ENCODE results near the gene ZNF385B. TPM values are rescaled to one million over a fixed set of nuclear protein-coding genes. Genes with fewer than 3 reads are reported as not detected.

Gene ZNF385B
- total and polyA plus RNA-seq, 2 donors (not counting 1 experiment from before 2014, with no cell fraction given) = not detected

DNA sequence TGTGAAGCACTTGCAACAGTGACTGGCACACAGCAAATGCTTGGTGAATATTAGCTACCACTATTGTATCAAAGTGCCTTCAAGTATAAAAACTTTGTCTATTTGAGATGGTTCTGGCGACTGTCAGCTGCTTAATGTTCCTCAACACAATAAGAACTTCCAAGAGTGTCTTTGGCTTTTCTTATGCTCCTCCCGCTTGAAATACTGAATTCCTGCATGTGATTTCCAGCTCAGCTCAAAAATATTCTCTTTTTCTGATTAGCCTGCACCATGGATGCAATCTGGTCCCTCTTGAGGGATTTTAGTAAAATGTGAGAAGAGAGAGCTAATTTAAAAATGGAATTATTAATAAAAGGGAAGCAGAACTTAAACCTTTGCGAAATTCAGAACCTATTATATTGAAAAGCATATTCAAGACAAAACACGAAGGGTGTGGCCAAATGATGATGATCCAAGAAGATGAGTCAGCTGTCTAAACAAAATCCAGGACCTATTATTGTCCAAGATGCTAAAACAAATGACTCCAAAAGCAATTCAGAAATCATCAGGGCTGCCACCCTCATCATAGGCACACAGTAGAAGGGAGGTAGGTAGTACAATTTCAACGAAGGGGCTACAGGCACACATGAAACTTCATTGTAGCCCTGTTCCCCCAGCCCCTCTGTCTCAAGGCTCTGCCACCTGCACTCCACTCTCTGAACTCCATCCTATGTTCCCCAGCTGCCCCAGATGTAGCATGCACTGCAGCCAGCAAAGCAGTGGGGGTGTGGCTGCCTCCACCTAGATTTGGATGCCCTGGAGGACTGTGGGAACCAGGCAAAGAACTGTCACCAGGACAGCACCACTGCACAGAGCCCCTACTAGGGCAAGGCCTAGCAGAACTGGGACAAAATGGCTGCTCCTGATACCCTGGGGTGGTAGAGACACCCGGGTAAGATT, 190.1 kb downstream of the ZNF385B start:
- Mint-ChIP-seq H3K9me3 (ENCODE audit: insufficient read depth) (no peaks in the 10 kb centered on the region), H3K27me3 (no peaks in the 10 kb centered on the region), H3K27ac (no peak overlapping the region), H3K4me1 (no peaks in the 10 kb centered on the region), H3K4me3 (no peak overlapping the region)
- Histone ChIP-seq H4K20me1 (ENCODE audit: control insufficient read depth, insufficient read depth, low read length, poor library complexity, severe bottlenecking) (no peaks in the 10 kb centered on the region), H3K79me2 (ENCODE audit: control insufficient read depth, insufficient read depth, low read length) (no peaks in the 10 kb centered on the region), H2AFZ (ENCODE audit: insufficient read depth, low read depth, low read length, poor library complexity, severe bottlenecking) (no peak overlapping the region), H3K27me3 (replicated peaks in 1 of 4; ENCODE audit: control extremely low read depth in 1 of 4, control insufficient read depth in 3 of 4, insufficient read depth in 4 of 4, low read length in 3 of 4) (no peaks in the 10 kb centered on the region), H3K9me3 (ENCODE audit: control extremely low read depth in 1 of 3, control insufficient read depth in 2 of 3, insufficient read depth in 1 of 3, low read length in 2 of 3) (no peaks in the 10 kb centered on the region), H3K9ac (ENCODE audit: low read length) (no peak overlapping the region), H3K4me2 (replicated peaks; ENCODE audit: low read depth, low read length, poor library complexity, severe bottlenecking) (no peak overlapping the region), H3K4me3 (ENCODE audit: control extremely low read depth in 1 of 5, extremely low read depth in 1 of 5, insufficient read depth in 1 of 5, low read depth in 2 of 5, low read length in 4 of 5) (no peak overlapping the region), H3K4me1 (ENCODE audit: control insufficient read depth in 2 of 2, insufficient read depth in 2 of 2, low read length in 2 of 2) (no peaks in the 10 kb centered on the region), H3K27ac (ENCODE audit: low read length in 2 of 2) (no peak overlapping the region), H3K36me3 (replicated peaks in 1 of 2; ENCODE audit: control extremely low read depth in 1 of 2, control insufficient read depth in 1 of 2, extremely low read depth in 1 of 2, insufficient read depth in 2 of 2, low read length in 1 of 2) (no peaks in the 10 kb centered on the region)
- ATAC-seq (ENCODE audit: low read depth) = no peak
- 86% methylated on average over 2 of the region's 6 CpGs for WGBS (ENCODE audit: insufficient coverage)
- DNase-seq = no peak
- CTCF ChIA-PET = no interaction called here
- TF ChIP-seq, protein P1, sequence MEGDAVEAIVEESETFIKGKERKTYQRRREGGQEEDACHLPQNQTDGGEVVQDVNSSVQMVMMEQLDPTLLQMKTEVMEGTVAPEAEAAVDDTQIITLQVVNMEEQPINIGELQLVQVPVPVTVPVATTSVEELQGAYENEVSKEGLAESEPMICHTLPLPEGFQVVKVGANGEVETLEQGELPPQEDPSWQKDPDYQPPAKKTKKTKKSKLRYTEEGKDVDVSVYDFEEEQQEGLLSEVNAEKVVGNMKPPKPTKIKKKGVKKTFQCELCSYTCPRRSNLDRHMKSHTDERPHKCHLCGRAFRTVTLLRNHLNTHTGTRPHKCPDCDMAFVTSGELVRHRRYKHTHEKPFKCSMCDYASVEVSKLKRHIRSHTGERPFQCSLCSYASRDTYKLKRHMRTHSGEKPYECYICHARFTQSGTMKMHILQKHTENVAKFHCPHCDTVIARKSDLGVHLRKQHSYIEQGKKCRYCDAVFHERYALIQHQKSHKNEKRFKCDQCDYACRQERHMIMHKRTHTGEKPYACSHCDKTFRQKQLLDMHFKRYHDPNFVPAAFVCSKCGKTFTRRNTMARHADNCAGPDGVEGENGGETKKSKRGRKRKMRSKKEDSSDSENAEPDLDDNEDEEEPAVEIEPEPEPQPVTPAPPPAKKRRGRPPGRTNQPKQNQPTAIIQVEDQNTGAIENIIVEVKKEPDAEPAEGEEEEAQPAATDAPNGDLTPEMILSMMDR (IDR thresholded peaks at IDR 0.05) = no peak
- no peak for TF ChIP-seq EZH2 (IDR thresholded peaks at IDR 0.05; ENCODE audit: borderline replicate concordance, insufficient read depth, low read depth, low read length, poor library complexity, severe bottlenecking)
- intact Hi-C loops (cut with micrococcal nuclease) = no loop called here
- POLR2A ChIA-PET = no interaction called here

DNA sequence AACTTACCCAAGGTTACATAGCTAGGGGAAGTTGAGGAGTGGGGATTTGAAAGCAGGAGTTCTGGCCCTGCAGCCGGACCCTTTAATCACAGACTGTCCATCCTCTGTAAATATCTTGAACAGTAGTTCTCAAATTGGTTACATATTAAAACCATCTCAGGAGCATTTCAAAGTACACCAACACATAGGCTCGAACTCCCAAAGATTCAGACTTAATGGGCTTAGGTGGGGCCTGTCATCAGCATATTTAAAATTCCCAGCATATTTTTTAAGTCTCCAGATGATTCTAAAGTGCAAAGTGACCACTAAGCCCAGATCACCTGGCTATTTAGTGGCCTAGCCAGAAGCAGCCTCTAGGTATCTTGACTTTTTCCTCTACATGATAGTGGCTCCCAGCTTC, 192.2 kb downstream of the ZNF385B start:
- Mint-ChIP-seq H3K4me3 (no peak overlapping the region), H3K9me3 (ENCODE audit: insufficient read depth) (no peaks in the 10 kb centered on the region), H3K27me3 (peaks cover 5% of the 10 kb centered on the region), H3K4me1 (no peaks in the 10 kb centered on the region), H3K27ac (no peak overlapping the region)
- DNase-seq (no peak), ATAC-seq (ENCODE audit: low read depth) (no peak)
- H3K27me3 ChIP-seq (replicated peaks in 1 of 4; ENCODE audit: control extremely low read depth in 1 of 4, control insufficient read depth in 3 of 4, insufficient read depth in 4 of 4, low read length in 3 of 4) = no peaks in the 10 kb centered on the region
- no peak overlapping the region for H3K4me2 ChIP-seq (replicated peaks; ENCODE audit: low read depth, low read length, poor library complexity, severe bottlenecking)
- H3K27ac ChIP-seq (ENCODE audit: low read length in 2 of 2) = no peak overlapping the region
- ChIA-PET CTCF (interaction anchor here (0.7 kb wide), 1 partner anchor 247 kb away, joined by 3 read pairs; no protein-coding TSS in a partner anchor), POLR2A (no interaction called here)
- no peak overlapping the region for H3K4me3 ChIP-seq (ENCODE audit: control extremely low read depth in 1 of 5, extremely low read depth in 1 of 5, insufficient read depth in 1 of 5, low read depth in 2 of 5, low read length in 4 of 5)
- TF ChIP-seq, protein P1 (IDR thresholded peaks at IDR 0.05) = no peak
- TF ChIP-seq EZH2 (IDR thresholded peaks at IDR 0.05; ENCODE audit: borderline replicate concordance, insufficient read depth, low read depth, low read length, poor library complexity, severe bottlenecking) = no peak
- H3K9me3 ChIP-seq (ENCODE audit: control extremely low read depth in 1 of 3, control insufficient read depth in 2 of 3, insufficient read depth in 1 of 3, low read length in 2 of 3) = no peaks in the 10 kb centered on the region
- no peak overlapping the region for H3K9ac ChIP-seq (ENCODE audit: low read length)
- H3K36me3 ChIP-seq (replicated peaks in 1 of 2; ENCODE audit: control extremely low read depth in 1 of 2, control insufficient read depth in 1 of 2, extremely low read depth in 1 of 2, insufficient read depth in 2 of 2, low read length in 1 of 2) = no peaks in the 10 kb centered on the region
- H4K20me1 ChIP-seq (ENCODE audit: control insufficient read depth, insufficient read depth, low read length, poor library complexity, severe bottlenecking) = no peaks in the 10 kb centered on the region
- no CpG with 5 or more reads among the region's 2 CpGs for WGBS (ENCODE audit: insufficient coverage)
- H3K4me1 ChIP-seq (ENCODE audit: control insufficient read depth in 2 of 2, insufficient read depth in 2 of 2, low read length in 2 of 2) = no peaks in the 10 kb centered on the region
- H2AFZ ChIP-seq (ENCODE audit: insufficient read depth, low read depth, low read length, poor library complexity, severe bottlenecking) = no peak overlapping the region
- intact Hi-C loops (cut with micrococcal nuclease) = no loop called here
- H3K79me2 ChIP-seq (ENCODE audit: control insufficient read depth, insufficient read depth, low read length) = no peaks in the 10 kb centered on the region

Data from B cell (primary cell).